ENCODE results near the gene NSL1.

Gene NSL1

GRCh38 chr1:212688341-212689047, 103.1 kb downstream of the NSL1 start:
- H3K4me3 ChIP-seq (ENCODE audit: low read depth, low read length), result no peak overlapping the region

DNA sequence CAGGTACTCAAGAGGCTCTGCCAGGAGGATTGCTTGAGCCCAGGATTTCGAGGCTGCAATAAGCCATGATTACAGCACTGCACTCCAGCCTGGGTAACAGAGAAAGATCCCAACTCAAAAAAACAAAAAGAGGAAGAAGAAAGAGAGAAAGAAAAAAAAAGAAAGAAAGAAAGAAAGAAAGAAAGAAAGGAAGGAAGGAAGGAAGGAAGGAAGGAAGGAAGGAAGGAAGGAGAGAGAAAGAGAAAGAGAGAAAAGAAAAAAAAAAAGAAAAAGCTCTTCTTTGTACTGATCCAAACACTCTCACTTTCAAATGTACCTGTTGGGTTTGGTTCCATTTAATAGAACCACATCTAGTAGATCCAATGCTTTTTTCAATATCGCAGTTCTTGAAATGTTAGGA, 103.8 kb downstream of the NSL1 start:
- no peak overlapping the region for H3K4me3 ChIP-seq (ENCODE audit: low read depth, low read length)

DNA sequence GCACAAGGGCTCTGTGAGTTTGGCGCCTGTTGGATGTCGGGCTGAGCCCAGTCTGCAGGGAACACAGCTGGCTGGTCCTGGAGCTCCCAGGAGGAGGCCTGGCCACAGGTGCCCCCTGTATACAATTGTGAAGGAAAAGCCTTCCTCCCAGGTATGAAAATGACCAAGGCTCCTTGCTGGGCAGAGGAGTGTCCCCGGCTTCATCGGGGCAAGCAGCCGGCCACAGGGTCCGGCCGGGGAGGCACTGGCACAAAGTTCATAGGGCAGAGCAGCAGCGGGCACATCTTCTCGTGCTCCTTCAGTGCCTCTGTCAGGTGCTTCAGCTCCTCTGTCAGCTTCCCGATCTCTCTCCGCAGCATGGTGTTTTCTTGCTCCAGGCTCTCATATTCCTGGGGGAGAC, 105.0 kb downstream of the NSL1 start:
- no peak overlapping the region for H3K4me3 ChIP-seq (ENCODE audit: low read depth, low read length)

DNA sequence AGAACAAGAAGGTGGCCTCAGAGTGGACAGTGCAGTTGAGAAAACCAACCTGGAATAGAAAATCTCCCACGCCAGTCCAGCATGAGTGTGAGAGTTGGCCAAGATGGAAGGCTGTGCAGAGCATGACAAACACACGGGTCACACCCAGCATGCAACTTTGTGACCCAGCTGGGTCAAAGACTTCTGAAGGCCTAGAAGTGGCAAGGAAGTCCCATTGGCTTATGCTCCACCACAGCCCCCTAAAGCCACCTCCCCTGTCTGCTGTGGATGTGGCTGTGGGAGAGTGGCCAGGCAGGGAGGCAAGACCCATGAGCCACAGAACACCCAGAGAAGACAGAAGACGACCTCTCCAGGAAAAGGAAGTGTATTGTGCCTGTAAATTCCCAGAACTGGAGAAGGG, 105.5 kb downstream of the NSL1 start:
- no peak overlapping the region for H3K4me3 ChIP-seq (ENCODE audit: low read depth, low read length)

- no peak overlapping the region for H3K4me3 ChIP-seq (ENCODE audit: low read depth, low read length)
Measured at GRCh38 chr1:212685429-212685828, 106.1 kb downstream of the NSL1 start.

GRCh38 chr1:212684521-212685090, 107.0 kb downstream of the NSL1 start:
- no peak overlapping the region for H3K4me3 ChIP-seq (ENCODE audit: low read depth, low read length)

DNA sequence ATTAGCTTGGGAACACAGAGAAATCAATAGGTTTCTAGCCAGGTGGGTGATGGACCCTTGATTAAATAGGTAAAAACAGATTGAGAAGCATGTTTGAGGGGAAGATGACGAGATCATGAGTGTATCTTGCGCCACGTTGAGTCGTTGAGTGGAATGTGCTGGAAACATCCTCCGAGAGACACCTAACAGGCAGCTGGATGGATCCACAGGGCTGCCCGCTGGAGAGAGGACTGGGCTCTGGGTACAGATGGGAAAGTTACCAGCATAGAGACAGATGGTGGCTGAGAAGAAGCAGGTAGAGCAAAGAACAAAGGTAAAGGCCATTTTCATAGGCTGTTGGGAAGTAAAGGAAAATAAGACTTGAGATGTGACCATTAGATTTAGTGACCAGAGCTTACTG, 107.5 kb downstream of the NSL1 start:
- H3K4me3 ChIP-seq (ENCODE audit: low read depth, low read length), result no peak overlapping the region

GRCh38 chr1:212683357-212683722, 108.2 kb downstream of the NSL1 start:
- H3K4me3 ChIP-seq (ENCODE audit: low read depth, low read length), result no peak overlapping the region

DNA sequence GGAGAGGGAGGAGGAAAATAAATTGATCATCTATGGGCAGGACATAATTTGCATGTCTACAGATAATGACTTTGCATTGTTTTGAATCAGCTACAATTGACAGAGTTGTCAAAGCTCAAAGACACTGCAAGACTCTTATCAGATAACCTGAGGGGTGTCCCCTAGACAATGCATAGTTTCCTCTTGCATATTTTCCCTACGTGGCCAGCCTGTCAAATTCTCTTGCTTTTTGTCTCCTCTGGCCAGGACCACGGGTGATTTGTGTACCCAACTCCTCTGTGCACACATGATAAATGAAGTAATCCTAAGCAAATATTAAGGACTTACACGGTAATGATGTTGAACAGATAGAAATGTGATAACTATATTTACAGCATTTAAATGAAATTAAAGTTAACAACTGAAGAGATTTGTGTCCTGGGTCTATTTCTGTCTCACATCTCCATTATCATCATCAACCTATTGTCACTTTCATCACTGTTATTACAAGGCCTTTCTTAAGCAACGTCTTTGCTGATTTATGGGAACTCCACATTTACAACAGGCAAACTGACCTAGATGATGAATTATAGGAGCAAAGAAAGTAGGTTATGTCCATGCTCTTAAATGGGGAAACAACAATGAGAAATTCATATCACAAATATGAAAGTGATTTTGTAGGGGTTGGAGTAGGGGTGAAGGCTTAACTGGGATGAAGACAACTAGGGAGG, 110.7 kb downstream of the NSL1 start:
- no peak overlapping the region for H3K4me3 ChIP-seq (ENCODE audit: low read depth, low read length)

DNA sequence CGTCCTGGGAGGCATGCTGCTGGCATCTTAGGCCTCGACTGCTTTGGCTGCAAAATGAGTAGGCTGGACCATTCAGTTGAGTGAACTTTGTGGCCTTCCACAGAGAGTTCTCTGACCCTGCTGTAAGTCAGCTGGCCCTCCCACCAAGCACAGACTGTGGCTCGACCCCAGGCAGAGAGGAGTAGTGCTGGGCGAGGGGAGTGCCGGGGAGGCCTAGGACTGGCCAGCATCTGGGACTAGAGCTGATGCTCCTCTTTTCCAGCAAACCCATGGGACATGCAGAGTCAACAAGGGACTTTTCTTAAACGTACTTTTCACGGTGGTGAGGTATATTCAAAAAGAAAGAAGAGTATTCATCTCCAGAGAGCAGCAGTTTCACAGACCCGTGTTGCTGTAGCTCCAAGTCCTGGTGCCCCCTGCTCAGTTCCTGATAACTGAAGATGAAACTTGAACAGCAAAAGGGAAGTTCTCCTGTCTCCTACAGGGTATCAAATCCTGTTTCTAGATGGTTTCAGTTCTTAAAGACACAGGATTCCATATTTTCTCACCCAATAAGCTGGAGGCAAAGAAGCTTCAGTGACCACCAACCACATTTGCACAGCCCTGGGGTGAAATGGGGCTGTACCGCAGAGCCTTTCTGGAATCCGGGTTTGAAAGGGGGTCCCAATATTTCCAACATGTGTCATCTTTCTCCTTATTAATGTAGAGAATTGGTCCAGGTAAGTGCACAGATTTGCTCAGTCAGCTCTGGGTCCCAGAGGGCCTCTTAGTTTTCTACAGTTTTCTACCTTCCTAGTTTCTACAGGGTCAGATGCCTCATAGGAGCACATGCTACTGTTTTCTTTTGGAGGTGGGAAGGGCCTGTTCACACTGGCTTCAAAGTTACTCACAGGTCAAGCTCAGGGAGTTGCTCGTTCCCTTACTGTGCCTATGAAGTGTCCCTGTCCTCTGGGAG, 112.8 kb downstream of the NSL1 start:
- no peak overlapping the region for H3K4me3 ChIP-seq (ENCODE audit: low read depth, low read length)

- H3K4me3 ChIP-seq (ENCODE audit: low read depth, low read length), result no peak overlapping the region
Measured at GRCh38 chr1:212677573-212677972, 114.0 kb downstream of the NSL1 start.

DNA sequence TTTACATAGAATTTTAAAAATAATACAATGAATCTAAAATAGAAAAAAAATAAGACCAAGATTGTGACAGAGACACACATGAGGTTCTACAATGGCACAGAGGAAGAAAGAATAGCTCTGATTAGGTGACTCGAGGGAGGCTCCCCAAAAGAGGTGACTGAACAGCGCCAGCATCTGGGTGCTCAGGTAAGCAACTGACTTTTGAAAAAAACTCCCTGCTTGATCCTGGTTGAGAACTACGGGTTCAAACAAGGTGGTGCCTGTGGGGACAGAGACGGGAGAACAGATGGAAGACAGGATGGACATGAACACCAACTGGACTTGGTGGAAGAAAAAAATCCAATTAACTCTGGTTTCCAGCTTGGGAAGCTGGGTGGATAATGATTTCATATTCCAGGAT, 114.4 kb downstream of the NSL1 start:
- H3K4me3 ChIP-seq (ENCODE audit: low read depth, low read length), result no peak overlapping the region
